ENCODE data around the gene CABS1. TPM values are rescaled to one million over a fixed set of nuclear protein-coding genes. Genes with fewer than 3 reads are reported as not detected.

CABS1 gene
- total RNA-seq, 1 experiment from 2014 or later = not detected

- intact Hi-C loops (cut with micrococcal nuclease; ENCODE audit: unreplicated experiment) = no loop called here
- POLR2A ChIA-PET = no interaction called here
These were observed 34.6 kb upstream of the CABS1 start for GRCh38 chr4:70300215-70300614.

DNA sequence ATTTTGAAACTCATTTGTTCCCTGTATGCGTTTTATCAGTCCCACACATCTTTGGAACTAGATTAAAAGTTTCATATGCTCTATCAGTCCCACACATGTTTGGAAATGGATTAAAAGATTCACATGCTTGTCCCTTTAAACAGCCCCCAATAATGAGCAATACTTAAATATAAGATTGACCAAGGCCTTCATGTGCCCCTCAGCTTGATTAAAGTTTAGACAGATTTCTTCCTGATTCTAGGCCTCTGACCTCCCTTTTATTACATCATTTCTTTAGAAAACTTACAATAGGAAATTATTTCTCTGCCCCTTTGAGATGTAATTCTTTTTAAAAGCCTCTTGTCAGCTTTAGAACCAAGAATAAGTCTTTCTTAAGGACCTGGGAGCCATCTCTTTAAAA, 31.7 kb upstream of the CABS1 start:
- H3K36me3 Mint-ChIP-seq (ENCODE audit: insufficient read depth, unreplicated experiment) = no peaks in the 10 kb centered on the region
- no peaks in the 10 kb centered on the region for H3K27me3 ChIP-seq (replicated peaks; ENCODE audit: control insufficient read depth, insufficient read depth, low read length)
- TF ChIP-seq CTCF (IDR thresholded peaks at IDR 0.05; ENCODE audit: insufficient read depth in 1 of 2, low read depth in 1 of 2, low read length in 1 of 2, severe bottlenecking in 1 of 2, unreplicated experiment in 1 of 2) = no peak
- CTCF ChIA-PET = no interaction called here
- H3K9me3 Mint-ChIP-seq (ENCODE audit: unreplicated experiment) = peaks cover 10% of the 10 kb centered on the region
- no peaks in the 10 kb centered on the region for H3K4me1 Mint-ChIP-seq (ENCODE audit: low read depth, unreplicated experiment)
- no peaks in the 10 kb centered on the region for H3K4me1 ChIP-seq
- intact Hi-C loops (cut with micrococcal nuclease; ENCODE audit: unreplicated experiment) = no loop called here
- DNase-seq = no peak
- no peak overlapping the region for H3K4me3 ChIP-seq (ENCODE audit: low read depth, low read length)
- H3K36me3 ChIP-seq (ENCODE audit: control insufficient read depth, insufficient read depth, low read length) = no peaks in the 10 kb centered on the region
- no peaks in the 10 kb centered on the region for H3K9me3 ChIP-seq
- no peak overlapping the region for H3K27ac Mint-ChIP-seq (ENCODE audit: unreplicated experiment)
- H3K27me3 Mint-ChIP-seq (ENCODE audit: insufficient read depth, unreplicated experiment) = no peaks in the 10 kb centered on the region
- POLR2A ChIA-PET = no interaction called here
- BruUV-seq (replicated peaks) = no TSS peak
- no peak overlapping the region for H3K4me3 Mint-ChIP-seq (ENCODE audit: unreplicated experiment)

More at GRCh38 chr4:70300215-70300614, 34.6 kb upstream of the CABS1 start:
- no peak for DNase-seq
- Mint-ChIP-seq H3K4me1 (ENCODE audit: low read depth, unreplicated experiment) (no peaks in the 10 kb centered on the region), H3K9me3 (ENCODE audit: unreplicated experiment) (no peaks in the 10 kb centered on the region), H3K36me3 (ENCODE audit: insufficient read depth, unreplicated experiment) (no peaks in the 10 kb centered on the region), H3K27ac (ENCODE audit: unreplicated experiment) (no peak overlapping the region), H3K4me3 (ENCODE audit: unreplicated experiment) (no peak overlapping the region), H3K27me3 (ENCODE audit: insufficient read depth, unreplicated experiment) (no peaks in the 10 kb centered on the region)
- Histone ChIP-seq H3K36me3 (ENCODE audit: control insufficient read depth, insufficient read depth, low read length) (no peaks in the 10 kb centered on the region), H3K4me1 (no peaks in the 10 kb centered on the region), H3K27me3 (replicated peaks; ENCODE audit: control insufficient read depth, insufficient read depth, low read length) (no peaks in the 10 kb centered on the region), H3K4me3 (ENCODE audit: low read depth, low read length) (no peak overlapping the region), H3K9me3 (no peaks in the 10 kb centered on the region)
- no TSS peak for BruUV-seq (replicated peaks)
- TF ChIP-seq CTCF (IDR thresholded peaks at IDR 0.05; ENCODE audit: insufficient read depth in 1 of 2, low read depth in 1 of 2, low read length in 1 of 2, severe bottlenecking in 1 of 2, unreplicated experiment in 1 of 2) = no peak
- CTCF ChIA-PET = no interaction called here

- Histone ChIP-seq H3K4me1 (no peaks in the 10 kb centered on the region), H3K36me3 (ENCODE audit: control insufficient read depth, insufficient read depth, low read length) (no peaks in the 10 kb centered on the region), H3K9me3 (no peaks in the 10 kb centered on the region), H3K4me3 (ENCODE audit: low read depth, low read length) (no peak overlapping the region), H3K27me3 (replicated peaks; ENCODE audit: control insufficient read depth, insufficient read depth, low read length) (no peaks in the 10 kb centered on the region)
- Mint-ChIP-seq H3K36me3 (ENCODE audit: insufficient read depth, unreplicated experiment) (no peaks in the 10 kb centered on the region), H3K4me3 (ENCODE audit: unreplicated experiment) (no peak overlapping the region), H3K4me1 (ENCODE audit: low read depth, unreplicated experiment) (no peaks in the 10 kb centered on the region), H3K27me3 (ENCODE audit: insufficient read depth, unreplicated experiment) (no peaks in the 10 kb centered on the region), H3K9me3 (ENCODE audit: unreplicated experiment) (peaks cover 10% of the 10 kb centered on the region), H3K27ac (ENCODE audit: unreplicated experiment) (no peak overlapping the region)
- intact Hi-C loops (cut with micrococcal nuclease; ENCODE audit: unreplicated experiment) = no loop called here
- TF ChIP-seq CTCF (IDR thresholded peaks at IDR 0.05; ENCODE audit: insufficient read depth in 1 of 2, low read depth in 1 of 2, low read length in 1 of 2, severe bottlenecking in 1 of 2, unreplicated experiment in 1 of 2) = no peak
- CTCF ChIA-PET = no interaction called here
- no TSS peak for BruUV-seq (replicated peaks)
- POLR2A ChIA-PET = no interaction called here
- DNase-seq = no peak
These were observed 29.2 kb upstream of the CABS1 start for GRCh38 chr4:70305601-70306000.
